HepG2 (cell line): ENCODE measurements around the gene FKBP8. TPM values are rescaled to one million over a fixed set of nuclear protein-coding genes. Genes with fewer than 3 reads are reported as not detected.

Experiments used
- ATAC-seq: fragments of 200-7000 bp; cut with Tn5 transposase; 3 replicates; pipeline ENCODE4 v1.9.1; 2020; ENCODE audit warnings: mild to moderate bottlenecking, moderate library complexity
- BruUV-seq: library from RNA; stranded (reverse); fragments of 400-500 nt; replicated peaks from 2 replicates; lab custom pipeline; 2021; lab: Mats Ljungman, UMichigan
- CTCF ChIA-PET: fragments of 300-600 bp; formaldehyde crosslinking; extraction: SDS; loops from one replicate; lab custom pipeline; 2021; ENCODE audit warnings: low total read pairs, inconsistent platforms, low intra/inter-chr PET ratio; lab: Yijun Ruan, JAX
- POLR2A ChIA-PET: fragments of 350-600 bp; sonication (Branson Sonifier 250); formaldehyde crosslinking; loops from one replicate; lab custom pipeline; 2020; ENCODE audit warnings: antibody characterized with exemption, inconsistent platforms; lab: Yijun Ruan, JAX
- DNase-seq: peaks from one replicate; pipeline ENCODE4 v3.0.0-alpha.2; 2015; ENCODE audit warnings: low spot score
- FAIRE-seq: peaks from 3 replicates; lab custom pipeline; 2011; peaks lifted over from hg19 to GRCh38; lab: Jason Lieb, UNC
- H2AFZ ChIP-seq: one replicate; pipeline ENCODE4 v1.6.1; 2011; ENCODE audit warnings: low read length, inconsistent platforms
- H3K27ac ChIP-seq: fragments of 300-600 bp; 3 replicates; pipeline ENCODE4 v1.8.0; 2011; ENCODE audit warnings: mixed run types, mild to moderate bottlenecking, mixed read lengths, low read length, inconsistent platforms; ENCODE audit not compliant: insufficient read depth; ENCODE audit errors: extremely low read length
- H3K27me3 ChIP-seq, 2 experiments: fragments of 200-600 bp in 1 of 2; 2 replicates in 1 of 2; 3 replicates in 1 of 2; pipeline versions ENCODE4 v1.6.0 to v1.8.0; 2011; ENCODE audit warnings: low read length in 2 of 2, mild to moderate bottlenecking in 2 of 2, moderate library complexity in 2 of 2, inconsistent platforms in 1 of 2; ENCODE audit not compliant: insufficient read depth in 2 of 2, control insufficient read depth in 1 of 2
- H3K36me3 ChIP-seq, 2 experiments: fragments of 200-600 bp in 1 of 2; replicated peaks in 1 of 2; 2 replicates in 1 of 2; 3 replicates in 1 of 2; pipeline versions ENCODE4 v1.5.1 to v1.8.0; 2011; ENCODE audit warnings: low read length in 2 of 2, inconsistent platforms in 1 of 2; ENCODE audit not compliant: insufficient read depth in 2 of 2, control insufficient read depth in 1 of 2
- H3K4me1 ChIP-seq: 2 replicates; pipeline ENCODE4 v1.5.1; 2012; ENCODE audit warnings: low read length, inconsistent platforms; ENCODE audit not compliant: insufficient read depth
- H3K4me2 ChIP-seq: 2 replicates; pipeline ENCODE4 v1.6.0; 2011; ENCODE audit warnings: low read depth, low read length, inconsistent platforms
- H3K4me3 ChIP-seq, 3 experiments: fragments of 200-600 bp in 1 of 3; sonication (generic), shearing (Covaris generic) in 1 of 3; replicated peaks in 1 of 3; 2 replicates each; pipeline ENCODE4 v1.5.1; 2011 to 2016; ENCODE audit warnings: low read length in 3 of 3, inconsistent platforms in 2 of 3, low read depth in 2 of 3, mild to moderate bottlenecking in 2 of 3, control low read depth in 1 of 3, mixed read lengths in 1 of 3; ENCODE audit not compliant: insufficient read depth in 1 of 3
- H3K79me2 ChIP-seq: one replicate; pipeline ENCODE4 v1.6.1; 2011; ENCODE audit warnings: low read length, inconsistent platforms; ENCODE audit not compliant: insufficient read depth
- H3K9ac ChIP-seq: 2 replicates; pipeline ENCODE4 v1.6.0; 2011; ENCODE audit warnings: mild to moderate bottlenecking, low read depth, low read length, inconsistent platforms; ENCODE audit not compliant: insufficient read depth
- H3K9me3 ChIP-seq: 2 replicates; pipeline ENCODE4 v1.5.1; 2012; ENCODE audit warnings: mild to moderate bottlenecking, low read length
- H4K20me1 ChIP-seq: 2 replicates; pipeline ENCODE4 v1.6.0; 2011; ENCODE audit warnings: inconsistent platforms, mild to moderate bottlenecking, low read length, moderate library complexity; ENCODE audit not compliant: insufficient read depth
- ZBTB40 ChIP-seq, 2 experiments: fragments of 450-650 bp in 1 of 2; sonication (generic) in 1 of 2; formaldehyde crosslinking in 1 of 2; IDR thresholded peaks; 2 replicates each; pipeline versions ENCODE4 v1.6.1 to v1.8.0; 2016 to 2022; ENCODE audit warnings: antibody characterized with exemption in 1 of 2, mild to moderate bottlenecking in 1 of 2, missing genetic modification reagents in 1 of 2
- ZNF282 ChIP-seq: fragments of 450-650 bp; IDR thresholded peaks from 2 replicates; pipeline ENCODE4 v1.6.1; 2018; ENCODE audit not compliant: partially characterized antibody
- ZNF572 ChIP-seq: sonication (generic); formaldehyde crosslinking; IDR thresholded peaks from 2 replicates; pipeline ENCODE4 v1.5.1; 2020; ENCODE audit warnings: mild to moderate bottlenecking, missing genetic modification reagents
- ZNF740 ChIP-seq: sonication (generic); formaldehyde crosslinking; IDR thresholded peaks from 2 replicates; pipeline ENCODE4 v1.4.0; 2020; ENCODE audit warnings: missing genetic modification reagents
- ZNF75D ChIP-seq: sonication (generic); formaldehyde crosslinking; IDR thresholded peaks from 2 replicates; pipeline ENCODE4 v1.8.1; 2023; ENCODE audit warnings: missing genetic modification reagents, mild to moderate bottlenecking, borderline replicate concordance
- WGBS: methylation state at CpG from one replicate; pipeline ENCODE4 v1.1.6; 2017; ENCODE audit warnings: low lambda C conversion rate; 5-methylcytosine and 5-hydroxymethylcytosine counted together
- in situ Hi-C: cut with HindIII; loops from 2 replicates; pipeline ENCODE4 v1.10.0; 2017; ENCODE audit warnings: low pct_unique_long_range_greater_than_20kb; ENCODE audit not compliant: extremely low pct_ligation_motif_present
- intact Hi-C: fragments of 100-400 bp; cut with micrococcal nuclease; formaldehyde crosslinking; loops from one replicate; pipeline ENCODE4 v1.10.0; 2022; ENCODE audit not compliant: unreplicated experiment
- polyA plus RNA-seq, 8 experiments: library from polyadenylated mRNA; depleted of rRNA in 3 of 8; stranded (reverse) in 7 of 8; unstranded in 1 of 8; fragments of >200 nt; fragmentation: Illumina TruSeq in 4 of 8; extraction: Trizol in 4 of 8; gene quantifications; 2 replicates each; pipeline versions ENCODE4 v1.2.1 to v1.2.3, GENCODE V29; 2011 to 2016; ENCODE audit warnings: low read depth in 4 of 8, missing spikeins in 1 of 8, mixed read lengths in 1 of 8; ENCODE audit not compliant: insufficient read depth in 1 of 8
- total RNA-seq, 5 experiments: library from RNA; depleted of rRNA; stranded (reverse); fragments of >200 nt; fragmentation: Illumina TruSeq; extraction: Trizol; gene quantifications; 2 replicates each; pipeline ENCODE4 v1.2.3, GENCODE V29; 2016; ENCODE audit warnings: low read depth in 1 of 5
- TF ChIP-seq, protein P1 (sequence below): conservative IDR thresholded peaks from 2 replicates; pipeline ENCODE4 v1.6.1; 2018; ENCODE audit warnings: missing genetic modification reagents

The FKBP8 gene
- total and polyA plus RNA-seq, 2 of the 13 experiments (the other 11 are each of a cell fraction or from before 2014, with no cell fraction given) = 81.7 to 93.9 TPM

GRCh38 chr19:18508585-18508984, 34.8 kb downstream of the FKBP8 start:
- Histone ChIP-seq H3K27me3 (no peaks in the 10 kb centered on the region), H3K4me2 (peak overlapping the region; percentile 26; the same call in 1 of the 2 replicates), H3K79me2 (peaks cover 92% of the 10 kb centered on the region), H3K27ac (peak overlapping the region; percentile 51), H3K4me1 (peaks cover 97% of the 10 kb centered on the region), H3K4me3 (no peak overlapping the region), H2AFZ (no peak overlapping the region), H3K9ac (0 out of 2 replicates have a peak overlapping the region, but pooled peaks have one; percentile 10)
- WGBS = 82% methylated on average over 7 of the region's 7 CpGs
- in situ Hi-C loops = no loop called here
- intact Hi-C loops = loop anchor here (5.0 kb wide), 1 partner anchor 41 kb away; no protein-coding TSS in a partner anchor
- ATAC-seq = no peak
- no peak for DNase-seq
- BruUV-seq = no TSS peak
- TF ChIP-seq, protein P1, sequence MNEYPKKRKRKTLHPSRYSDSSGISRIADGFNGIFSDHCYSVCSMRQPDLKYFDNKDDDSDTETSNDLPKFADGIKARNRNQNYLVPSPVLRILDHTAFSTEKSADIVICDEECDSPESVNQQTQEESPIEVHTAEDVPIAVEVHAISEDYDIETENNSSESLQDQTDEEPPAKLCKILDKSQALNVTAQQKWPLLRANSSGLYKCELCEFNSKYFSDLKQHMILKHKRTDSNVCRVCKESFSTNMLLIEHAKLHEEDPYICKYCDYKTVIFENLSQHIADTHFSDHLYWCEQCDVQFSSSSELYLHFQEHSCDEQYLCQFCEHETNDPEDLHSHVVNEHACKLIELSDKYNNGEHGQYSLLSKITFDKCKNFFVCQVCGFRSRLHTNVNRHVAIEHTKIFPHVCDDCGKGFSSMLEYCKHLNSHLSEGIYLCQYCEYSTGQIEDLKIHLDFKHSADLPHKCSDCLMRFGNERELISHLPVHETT (CRISPR knock-in tag) = no peak
- TF ChIP-seq ZBTB40 (IDR thresholded peaks at IDR 0.05) (peak; percentile 26; the same call in 1 of the 2 replicates), ZBTB40 (CRISPR knock-in tag; IDR thresholded peaks at IDR 0.05) (peak; percentile 98), ZNF572 (no peak), ZNF740 (CRISPR knock-in tag) (no peak), ZNF75D (CRISPR knock-in tag) (no peak), ZNF282 (no peak)
- TF ChIP-seq, all 625 proteins: peak for 1
- ChIA-PET POLR2A (interaction anchor here (2.1 kb wide), 1 partner anchor 12 kb away, joined by 16 read pairs; the partner anchor contains the start of gene ELL), CTCF (no interaction called here)
- H3K36me3 ChIP-seq = no peaks in the 10 kb centered on the region; a peak in 1 of 5 replicates
- no peaks in the 10 kb centered on the region for H3K9me3 ChIP-seq
- no peak for FAIRE-seq
- H4K20me1 ChIP-seq = peaks cover 70% of the 10 kb centered on the region
